MM.1S (cell line): ENCODE measurements around the gene TMEM119.

Experiments used
- DNase-seq: peaks from one replicate; pipeline ENCODE4 v3.0.0-alpha.2; 2015
- H2AFZ ChIP-seq: fragments of 300-600 bp; sonication (generic); 2 replicates; pipeline ENCODE4 v1.6.0; 2016; ENCODE audit warnings: antibody characterized with exemption, low read length
- H3F3A ChIP-seq: fragments of 300-600 bp; sonication (generic); 2 replicates; pipeline ENCODE4 v1.6.1; 2016; ENCODE audit warnings: mild to moderate bottlenecking, antibody characterized with exemption, low read length, moderate library complexity, mixed read lengths; ENCODE audit not compliant: insufficient read depth
- H3K27ac ChIP-seq: fragments of 300-600 bp; sonication (generic); 2 replicates; pipeline ENCODE4 v1.5.1; 2016; ENCODE audit warnings: mild to moderate bottlenecking, low read length
- H3K27me3 ChIP-seq: fragments of 300-600 bp; sonication (generic); replicated peaks from 2 replicates; pipeline ENCODE4 v1.6.0; 2016; ENCODE audit warnings: low read length; ENCODE audit not compliant: insufficient read depth
- H3K36me3 ChIP-seq: fragments of 300-600 bp; sonication (generic); replicated peaks from 2 replicates; pipeline ENCODE4 v1.6.1; 2016; ENCODE audit warnings: mild to moderate bottlenecking, low read length, mixed read lengths; ENCODE audit not compliant: insufficient read depth
- H3K4me1 ChIP-seq: fragments of 300-600 bp; sonication (generic); 2 replicates; pipeline ENCODE4 v1.6.1; 2016; ENCODE audit warnings: low read length, mixed read lengths
- H3K4me2 ChIP-seq: fragments of 300-600 bp; sonication (generic); 2 replicates; pipeline ENCODE4 v1.6.0; 2016; ENCODE audit warnings: low read depth, low read length
- H3K4me3 ChIP-seq: fragments of 300-600 bp; sonication (generic); 2 replicates; pipeline ENCODE4 v1.5.1; 2016; ENCODE audit warnings: low read length, mixed read lengths
- H3K79me2 ChIP-seq: fragments of 300-600 bp; sonication (generic); 2 replicates; pipeline ENCODE4 v1.6.1; 2016; ENCODE audit warnings: mixed run types, low read length, mixed read lengths
- H3K9ac ChIP-seq: fragments of 300-600 bp; sonication (generic); 2 replicates; pipeline ENCODE4 v1.6.1; 2016; ENCODE audit warnings: low read length, mixed read lengths
- H3K9me2 ChIP-seq: fragments of 300-600 bp; sonication (generic); replicated peaks from 2 replicates; pipeline ENCODE4 v1.6.1; 2016; ENCODE audit warnings: mild to moderate bottlenecking, low read length, mixed read lengths; ENCODE audit not compliant: insufficient read depth
- H3K9me3 ChIP-seq: fragments of 300-600 bp; sonication (generic); replicated peaks from 2 replicates; pipeline ENCODE4 v1.6.1; 2016; ENCODE audit warnings: mild to moderate bottlenecking, low read length, mixed read lengths; ENCODE audit not compliant: insufficient read depth
- H4K20me1 ChIP-seq: fragments of 300-600 bp; sonication (generic); 2 replicates; pipeline ENCODE4 v1.6.1; 2016; ENCODE audit warnings: mild to moderate bottlenecking, low read length, moderate library complexity, mixed read lengths; ENCODE audit not compliant: insufficient read depth
- CTCF ChIP-seq: fragments of 300-600 bp; sonication (generic); IDR thresholded peaks from 2 replicates; pipeline ENCODE4 v1.5.1; 2016; ENCODE audit warnings: antibody characterized with exemption, low read length, mixed read lengths
- EZH2 ChIP-seq: fragments of 300-600 bp; sonication (generic); optimal IDR thresholded peaks from 2 replicates; pipeline ENCODE3; 2017; ENCODE audit warnings: low read depth, mild to moderate bottlenecking, antibody characterized with exemption, low read length, mixed read lengths
- EZH2phosphoT487 ChIP-seq: fragments of 300-600 bp; sonication (generic); IDR thresholded peaks from 2 replicates; pipeline ENCODE4 v1.6.1; 2018; ENCODE audit warnings: antibody characterized with exemption, low read length

Gene TMEM119

GRCh38 chr12:108584456-108585065 lies 13.3 kb downstream of the TMEM119 start:
- no peak for DNase-seq
- Histone ChIP-seq H3K9me2 (no peaks in the 10 kb centered on the region), H3K27ac (no peak overlapping the region), H3K36me3 (no peaks in the 10 kb centered on the region), H3K4me3 (no peak overlapping the region), H3K9ac (no peak overlapping the region), H4K20me1 (no peaks in the 10 kb centered on the region), H3K27me3 (no peaks in the 10 kb centered on the region), H3K4me1 (0 out of 2 replicates have a peak, but pooled peaks cover under 1% of the 10 kb centered on the region), H3K4me2 (no peak overlapping the region), H3K79me2 (no peaks in the 10 kb centered on the region), H3K9me3 (no peaks in the 10 kb centered on the region), H2AFZ (no peak overlapping the region), H3F3A (no peaks in the 10 kb centered on the region)
- TF ChIP-seq EZH2 (no peak), EZH2phosphoT487 (no peak), CTCF (no peak)

- H3K79me2 ChIP-seq = no peaks in the 10 kb centered on the region
- no peaks in the 10 kb centered on the region for H3K9me3 ChIP-seq
- TF ChIP-seq CTCF (no peak), EZH2 (no peak), EZH2phosphoT487 (no peak)
- H3K27ac ChIP-seq = no peak overlapping the region
- peaks cover 6% of the 10 kb centered on the region; the same call in 1 of the 2 replicates for H3K4me1 ChIP-seq
- no peak overlapping the region for H3K4me3 ChIP-seq
- no peak overlapping the region for H3K9ac ChIP-seq
- H3K36me3 ChIP-seq = no peaks in the 10 kb centered on the region
- no peaks in the 10 kb centered on the region for H3K27me3 ChIP-seq
- no peak overlapping the region for H3K4me2 ChIP-seq
- H4K20me1 ChIP-seq = no peaks in the 10 kb centered on the region
- no peaks in the 10 kb centered on the region for H3K9me2 ChIP-seq
- H2AFZ ChIP-seq = no peak overlapping the region
- no peaks in the 10 kb centered on the region for H3F3A ChIP-seq
- no peak for DNase-seq
Observed at GRCh38 chr12:108583991-108584390, 13.9 kb downstream of the TMEM119 start.

- no peak for TF ChIP-seq EZH2
- no peak for TF ChIP-seq EZH2phosphoT487
- TF ChIP-seq CTCF = no peak
- no peak overlapping the region for H3K27ac ChIP-seq
- no peak overlapping the region for H3K4me2 ChIP-seq
- H3K4me3 ChIP-seq = no peak overlapping the region
- H3K9me3 ChIP-seq = no peaks in the 10 kb centered on the region
- H3K27me3 ChIP-seq = no peaks in the 10 kb centered on the region
- peaks cover 12% of the 10 kb centered on the region; the same call in 1 of the 2 replicates for H3K4me1 ChIP-seq
- no peaks in the 10 kb centered on the region for H3K9me2 ChIP-seq
- no peak overlapping the region for H2AFZ ChIP-seq
- no peaks in the 10 kb centered on the region for H3K36me3 ChIP-seq
- no peaks in the 10 kb centered on the region for H3K79me2 ChIP-seq
- no peaks in the 10 kb centered on the region for H4K20me1 ChIP-seq
- H3F3A ChIP-seq = no peaks in the 10 kb centered on the region
- no peak overlapping the region for H3K9ac ChIP-seq
- DNase-seq = no peak
Observed at GRCh38 chr12:108582978-108583770, 14.7 kb downstream of the TMEM119 start.
